Breast epithelium (tissue), 4 donors: ENCODE measurements around the gene ST6GALNAC6. TPM values are rescaled to one million over a fixed set of nuclear protein-coding genes. Genes with fewer than 3 reads are reported as not detected.

Source experiments
- DNase-seq, 2 donors: peaks; one replicate each; pipeline ENCODE4 v3.0.0-alpha.2; 2019; ENCODE audit warnings: low spot score in 2 of 2
- H3K27ac ChIP-seq, 2 donors: fragments of 200-600 bp; sonication (generic) in 1 of 2; one replicate each; pipeline ENCODE4 v1.5.1; 2016 to 2019; ENCODE audit warnings: mild to moderate bottlenecking in 1 of 2
- H3K27me3 ChIP-seq, 2 donors: fragments of 200-600 bp; sonication (generic) in 1 of 2; one replicate each; pipeline versions ENCODE4 v1.5.1 to v1.6.0; 2017 to 2019; ENCODE audit warnings: control low read depth in 1 of 2, mild to moderate bottlenecking in 1 of 2
- H3K36me3 ChIP-seq: fragments of 200-600 bp; one replicate; pipeline ENCODE4 v1.5.1; 2019
- H3K4me1 ChIP-seq, 2 donors: fragments of 200-600 bp; sonication (generic); one replicate each; pipeline ENCODE4 v1.5.1; 2016 to 2019; ENCODE audit warnings: control low read depth in 1 of 2
- H3K4me3 ChIP-seq, 3 donors: fragments of 200-600 bp; sonication (generic); 1 replicate in 2 of 3; 2 replicates in 1 of 3; pipeline ENCODE4 v1.5.1; 2016 to 2019; ENCODE audit warnings: mild to moderate bottlenecking in 3 of 3, moderate library complexity in 2 of 3
- H3K9me3 ChIP-seq, 2 donors: fragments of 200-600 bp; sonication (generic) in 1 of 2; one replicate each; pipeline ENCODE4 v1.5.1; 2016 to 2019; ENCODE audit warnings: control low read depth in 1 of 2
- POLR2A ChIP-seq: fragments of 450-650 bp; IDR thresholded peaks from one replicate; pipeline ENCODE4 v1.6.1; 2016; ENCODE audit warnings: antibody characterized with exemption, mild to moderate bottlenecking, moderate library complexity
- POLR2AphosphoS5 ChIP-seq, 3 donors: sonication (generic); formaldehyde crosslinking; IDR thresholded peaks; one replicate each; pipeline ENCODE4 v1.6.1; 2017; ENCODE audit warnings: antibody characterized with exemption in 3 of 3
- intact Hi-C: fragments of 100-400 bp; cut with DNase I; formaldehyde crosslinking; loops from one replicate; pipeline ENCODE4 v1.15.1; 2023; ENCODE audit warnings: low total_unique reads
- total RNA-seq, 3 donors: library from RNA; depleted of rRNA; stranded (reverse); fragments of >200 nt; gene quantifications; one replicate each; pipeline ENCODE4 v1.1.0, GENCODE V29; 2016
- TF ChIP-seq, protein P1 (sequence below), 3 donors: fragments of 450-650 bp; IDR thresholded peaks; one replicate each; pipeline ENCODE4 v1.5.1; 2016 to 2017; ENCODE audit warnings: antibody characterized with exemption in 3 of 3, mild to moderate bottlenecking in 3 of 3, moderate library complexity in 3 of 3

ST6GALNAC6 gene
- total RNA-seq, 3 donors from 2014 or later: 61.5 to 175 (median 103) TPM

DNA sequence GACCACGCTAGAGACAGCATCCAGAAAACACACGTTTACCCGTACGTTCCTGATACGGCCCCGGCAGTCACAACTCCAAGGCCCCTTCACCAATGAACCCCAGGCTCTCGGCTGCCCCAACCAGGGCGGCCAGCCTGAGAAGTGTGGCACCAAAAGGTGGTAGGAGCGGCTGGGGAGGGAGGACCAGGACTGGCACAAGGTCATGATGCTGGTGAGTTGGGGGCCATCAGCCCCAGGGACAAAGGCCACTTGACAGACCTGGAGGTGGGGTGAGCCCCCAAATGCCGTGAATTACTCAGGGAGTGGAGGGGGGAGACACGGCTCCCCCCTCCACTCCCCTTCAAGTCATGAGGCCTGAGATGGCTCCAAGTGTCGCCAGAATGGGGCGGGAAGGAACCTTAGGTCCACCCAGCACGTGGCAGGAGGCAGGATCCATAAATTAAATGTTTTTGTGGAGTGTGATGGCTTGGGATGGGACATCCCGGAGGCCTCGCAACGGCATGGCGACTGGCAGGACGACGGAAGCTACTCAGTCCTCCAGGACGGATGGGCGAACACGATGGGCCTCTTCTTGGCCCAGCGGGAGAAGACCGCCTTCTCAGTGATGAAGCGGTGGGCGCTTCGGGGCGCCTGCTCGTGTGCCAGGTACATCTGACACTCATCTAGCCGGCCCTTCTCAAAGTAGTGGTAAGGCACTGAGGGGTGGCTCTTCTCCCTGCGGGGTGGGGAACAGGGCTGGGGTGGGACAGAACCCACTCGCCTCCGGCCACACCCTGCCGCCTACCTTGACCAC, 8.7 kb upstream of the ST6GALNAC6 start:
- Histone ChIP-seq H3K9me3 (no peaks in the 10 kb centered on the region), H3K4me3 (no peak overlapping the region), H3K27me3 (no peaks in the 10 kb centered on the region), H3K27ac (no peak overlapping the region), H3K36me3 (no peaks in the 10 kb centered on the region), H3K4me1 (peaks cover 17 to 30% of the 10 kb centered on the region in 2 donors)
- no peak for DNase-seq
- intact Hi-C loops: no loop called here
- TF ChIP-seq POLR2A: no peak
- TF ChIP-seq, protein P1, sequence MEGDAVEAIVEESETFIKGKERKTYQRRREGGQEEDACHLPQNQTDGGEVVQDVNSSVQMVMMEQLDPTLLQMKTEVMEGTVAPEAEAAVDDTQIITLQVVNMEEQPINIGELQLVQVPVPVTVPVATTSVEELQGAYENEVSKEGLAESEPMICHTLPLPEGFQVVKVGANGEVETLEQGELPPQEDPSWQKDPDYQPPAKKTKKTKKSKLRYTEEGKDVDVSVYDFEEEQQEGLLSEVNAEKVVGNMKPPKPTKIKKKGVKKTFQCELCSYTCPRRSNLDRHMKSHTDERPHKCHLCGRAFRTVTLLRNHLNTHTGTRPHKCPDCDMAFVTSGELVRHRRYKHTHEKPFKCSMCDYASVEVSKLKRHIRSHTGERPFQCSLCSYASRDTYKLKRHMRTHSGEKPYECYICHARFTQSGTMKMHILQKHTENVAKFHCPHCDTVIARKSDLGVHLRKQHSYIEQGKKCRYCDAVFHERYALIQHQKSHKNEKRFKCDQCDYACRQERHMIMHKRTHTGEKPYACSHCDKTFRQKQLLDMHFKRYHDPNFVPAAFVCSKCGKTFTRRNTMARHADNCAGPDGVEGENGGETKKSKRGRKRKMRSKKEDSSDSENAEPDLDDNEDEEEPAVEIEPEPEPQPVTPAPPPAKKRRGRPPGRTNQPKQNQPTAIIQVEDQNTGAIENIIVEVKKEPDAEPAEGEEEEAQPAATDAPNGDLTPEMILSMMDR (IDR thresholded peaks at IDR 0.05): no peak
- no peak for TF ChIP-seq POLR2AphosphoS5 (IDR thresholded peaks at IDR 0.05)

DNA sequence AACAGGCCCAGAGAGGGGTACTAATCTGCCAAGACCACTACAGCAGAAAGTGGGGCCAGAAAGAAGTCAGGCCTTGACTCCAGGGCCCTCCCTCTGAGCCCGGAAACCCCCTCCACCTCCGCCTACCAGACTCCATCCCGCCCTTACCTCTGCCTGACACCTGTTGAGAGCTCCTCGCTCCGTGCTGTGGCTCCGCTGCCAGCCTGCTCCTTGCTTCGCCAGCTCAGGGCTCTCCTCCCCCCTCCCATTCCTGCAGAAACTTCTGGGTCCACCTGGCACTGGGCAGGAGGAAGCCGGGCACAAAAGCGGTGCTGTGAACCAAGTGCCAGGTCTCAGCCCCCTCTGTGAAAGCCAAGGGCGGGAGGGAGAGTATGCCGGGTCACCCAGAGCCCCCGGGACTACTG, 6.4 kb upstream of the ST6GALNAC6 start:
- no peak for TF ChIP-seq POLR2AphosphoS5 (IDR thresholded peaks at IDR 0.05)
- TF ChIP-seq, protein P1 (IDR thresholded peaks at IDR 0.05): no peak
- no peak for TF ChIP-seq POLR2A
- Histone ChIP-seq H3K27me3 (no peaks in the 10 kb centered on the region), H3K9me3 (no peaks in the 10 kb centered on the region), H3K4me1 (peaks cover 17 to 30% of the 10 kb centered on the region in 2 donors), H3K4me3 (peak overlapping the region in 1 of 3 donors; percentile 5), H3K36me3 (no peaks in the 10 kb centered on the region), H3K27ac (peak overlapping the region; percentile 90 to 93)
- no peak for DNase-seq
- intact Hi-C loops: no loop called here

DNA sequence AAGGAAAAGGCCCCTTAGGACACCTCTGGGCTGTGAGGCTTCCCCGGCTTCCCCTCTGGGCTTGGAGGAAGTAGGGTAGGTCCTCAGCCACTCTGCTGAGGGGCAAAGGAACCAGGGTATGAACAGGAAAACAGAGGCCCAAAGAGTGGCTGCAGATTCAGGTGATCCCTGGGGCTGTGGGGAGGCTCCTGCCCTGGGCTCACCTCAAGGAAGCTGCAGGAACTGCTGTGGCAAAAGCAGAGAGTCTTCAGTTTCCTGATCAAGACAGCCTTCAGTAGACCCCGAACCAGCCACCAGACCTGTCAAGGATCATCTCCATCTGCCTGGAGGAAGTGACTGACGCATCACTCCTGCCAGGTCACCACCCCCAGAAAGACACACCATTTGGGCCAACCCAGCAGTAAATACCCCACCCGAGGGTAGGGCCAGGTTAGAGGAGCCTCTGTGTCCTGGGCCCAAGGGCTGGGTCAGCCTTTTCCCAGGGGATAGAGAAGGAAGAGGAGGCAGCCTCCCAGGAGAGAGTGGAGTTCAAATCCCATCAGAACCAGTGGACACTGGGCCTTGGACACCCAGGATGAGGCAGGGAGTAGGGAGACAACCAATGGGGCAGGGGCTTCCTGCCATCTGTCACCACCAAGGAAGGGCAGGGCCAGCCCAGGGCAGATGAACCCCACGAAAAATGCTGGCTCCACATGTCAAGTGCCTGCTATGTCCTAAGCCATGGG, 5.8 kb upstream of the ST6GALNAC6 start:
- intact Hi-C loops: no loop called here
- no peaks in the 10 kb centered on the region for H3K9me3 ChIP-seq
- H3K36me3 ChIP-seq: no peaks in the 10 kb centered on the region
- no peak for TF ChIP-seq POLR2AphosphoS5 (IDR thresholded peaks at IDR 0.05)
- no peak for TF ChIP-seq POLR2A
- TF ChIP-seq, protein P1 (IDR thresholded peaks at IDR 0.05): no peak
- peak overlapping the region; percentile 90 to 93 for H3K27ac ChIP-seq
- H3K27me3 ChIP-seq: no peaks in the 10 kb centered on the region
- peaks cover 17 to 30% of the 10 kb centered on the region in 2 donors for H3K4me1 ChIP-seq
- H3K4me3 ChIP-seq: peak overlapping the region in 2 of 3 donors; percentile 15 to 35
- no peak for DNase-seq

DNA sequence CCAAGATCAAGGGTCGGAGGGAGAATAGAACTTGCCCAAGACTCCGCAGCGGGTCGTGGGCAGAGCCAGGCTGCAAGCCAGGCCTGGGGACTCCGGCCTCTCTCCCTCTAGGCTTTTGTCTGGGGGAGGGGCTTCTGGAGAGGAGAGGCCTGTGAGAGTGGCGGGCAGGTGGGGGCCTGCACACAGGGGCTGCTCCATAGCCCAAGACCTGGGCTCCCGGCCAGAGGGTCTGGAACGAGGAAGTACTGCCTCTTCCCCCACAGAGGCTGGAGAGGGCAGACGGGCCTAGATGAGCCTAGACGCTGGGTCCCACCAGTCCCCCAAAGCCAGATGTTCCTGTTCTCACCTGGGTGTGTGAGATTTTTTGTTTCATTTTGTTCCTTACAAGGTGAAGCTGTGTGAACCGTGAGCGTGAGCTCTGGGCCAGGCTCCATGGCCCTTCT, 5.2 kb upstream of the ST6GALNAC6 start:
- H3K4me1 ChIP-seq: peaks cover 17 to 30% of the 10 kb centered on the region in 2 donors
- intact Hi-C loops: no loop called here
- TF ChIP-seq, protein P1 (IDR thresholded peaks at IDR 0.05): no peak
- TF ChIP-seq POLR2A (no peak), POLR2AphosphoS5 (IDR thresholded peaks at IDR 0.05) (no peak)
- H3K9me3 ChIP-seq: no peaks in the 10 kb centered on the region
- H3K27ac ChIP-seq: peak overlapping the region; percentile 90 to 93
- peak overlapping the region in 2 of 3 donors; percentile 15 to 35 for H3K4me3 ChIP-seq
- DNase-seq: no peak
- no peaks in the 10 kb centered on the region for H3K36me3 ChIP-seq
- no peaks in the 10 kb centered on the region for H3K27me3 ChIP-seq
